ENCODE measurements around the gene PCDHGB6. TPM values are rescaled to one million over a fixed set of nuclear protein-coding genes. Genes with fewer than 3 reads are reported as not detected.
"Not testable (repeated sequence)": the region's sequence is repeated elsewhere in the genome, so short reads cannot be mapped to it uniquely, and the experiment has no call there.

PCDHGB6 gene
- polyA plus RNA-seq (ENCODE audit: insufficient read length), result 3.5 TPM

DNA sequence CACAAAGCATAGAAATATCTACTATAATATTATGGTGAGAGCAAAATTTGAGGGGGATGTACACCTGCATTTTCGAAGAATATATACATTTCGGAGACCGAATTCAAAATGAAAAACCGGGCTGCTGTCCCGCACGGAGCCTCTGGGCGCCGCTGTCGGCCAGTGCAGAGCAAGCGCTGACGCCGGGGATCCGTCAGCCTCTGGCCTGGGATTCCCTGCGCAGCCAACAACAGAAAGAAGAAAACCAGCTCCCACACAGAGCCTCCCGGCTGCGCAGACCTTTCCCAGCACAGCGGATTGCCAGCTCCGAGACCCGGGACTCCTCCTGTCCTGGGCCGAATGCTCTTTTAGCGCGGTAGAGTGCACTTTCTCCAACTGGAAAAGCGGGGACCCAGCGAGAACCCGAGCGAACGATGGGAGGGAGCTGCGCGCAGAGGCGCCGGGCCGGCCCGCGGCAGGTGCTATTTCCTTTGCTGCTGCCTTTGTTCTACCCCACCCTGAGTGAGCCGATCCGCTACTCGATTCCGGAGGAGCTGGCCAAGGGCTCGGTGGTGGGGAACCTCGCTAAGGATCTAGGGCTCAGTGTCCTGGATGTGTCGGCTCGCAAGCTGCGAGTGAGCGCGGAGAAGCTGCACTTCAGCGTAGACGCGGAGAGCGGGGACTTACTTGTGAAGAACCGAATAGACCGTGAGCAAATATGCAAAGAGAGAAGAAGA, at the start of gene PCDHGB6:
Gene PCDHGB6, plus strand, starts transcription at position 232 of the 716 bp plus-strand sequence. Its CDS starts 182 bp downstream, at position 414.
- not testable (repeated sequence) for DNase-seq (ENCODE audit: low read depth)

DNA sequence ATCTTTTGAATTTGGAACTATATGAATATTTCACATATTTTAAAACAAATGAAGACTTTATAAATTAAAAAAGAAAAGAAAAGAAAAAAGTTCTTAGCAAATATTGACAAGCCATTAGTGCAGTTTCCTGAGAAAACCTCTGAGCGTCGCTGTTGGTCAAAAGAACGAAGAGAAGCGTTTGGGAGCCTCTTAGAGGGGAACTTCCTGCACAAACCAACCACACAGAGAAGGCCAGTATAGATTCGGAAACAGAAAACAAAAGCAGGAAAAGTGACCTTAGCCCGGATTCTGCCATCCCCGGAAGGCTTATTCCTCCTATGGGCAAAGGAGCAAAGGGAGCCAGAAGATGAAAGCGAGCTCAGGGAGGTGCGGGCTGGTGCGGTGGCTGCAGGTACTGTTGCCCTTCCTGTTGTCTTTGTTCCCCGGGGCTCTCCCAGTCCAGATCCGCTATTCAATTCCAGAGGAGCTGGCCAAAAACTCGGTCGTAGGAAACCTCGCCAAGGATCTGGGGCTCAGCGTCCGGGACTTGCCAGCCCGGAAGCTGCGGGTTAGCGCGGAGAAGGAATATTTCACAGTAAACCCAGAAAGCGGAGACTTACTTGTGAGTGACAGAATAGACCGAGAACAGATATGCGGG, 47.9 kb upstream of the PCDHGB6 start, which contains the start of gene PCDHGB2:
Gene PCDHGB2, plus strand, starts transcription at position 205 of the 637 bp plus-strand sequence. Its CDS starts 142 bp downstream, at position 347.
- no peak for DNase-seq (ENCODE audit: low read depth)

DNA sequence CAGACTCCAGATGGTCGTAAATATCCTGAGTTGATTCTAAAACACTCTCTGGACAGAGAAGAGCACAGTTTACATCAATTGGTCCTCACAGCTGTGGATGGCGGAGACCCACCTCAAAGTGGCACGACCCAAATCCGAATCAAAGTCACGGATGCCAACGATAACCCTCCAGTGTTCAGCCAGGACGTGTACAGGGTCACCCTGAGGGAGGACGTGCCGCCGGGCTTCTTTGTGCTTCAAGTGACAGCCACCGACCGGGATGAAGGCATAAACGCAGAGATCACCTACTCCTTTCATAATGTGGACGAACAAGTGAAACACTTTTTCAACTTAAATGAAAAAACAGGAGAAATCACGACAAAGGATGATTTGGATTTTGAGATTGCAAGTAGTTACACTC, 47.1 kb upstream of the PCDHGB6 start:
- no peak for DNase-seq (ENCODE audit: low read depth)

DNA sequence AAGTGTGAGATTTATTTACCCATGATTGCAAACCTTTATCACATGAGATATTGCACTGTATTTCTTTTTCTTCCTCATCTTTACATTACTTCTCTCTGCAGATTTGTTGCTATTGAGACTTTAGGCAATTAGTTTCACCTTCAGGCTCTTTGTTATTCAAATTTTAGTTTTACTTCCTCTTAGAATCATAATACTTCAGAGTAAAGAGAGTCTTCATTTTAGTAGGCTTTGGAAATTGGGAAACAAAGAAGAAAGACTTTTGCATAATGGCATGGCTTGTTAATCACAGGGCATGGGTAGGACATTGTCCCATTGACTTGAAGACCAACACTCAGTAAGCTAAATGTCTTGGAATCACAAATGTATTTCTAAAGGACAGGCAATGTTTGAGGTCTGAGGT, 45.1 kb upstream of the PCDHGB6 start:
- no peak for DNase-seq (ENCODE audit: low read depth)

DNA sequence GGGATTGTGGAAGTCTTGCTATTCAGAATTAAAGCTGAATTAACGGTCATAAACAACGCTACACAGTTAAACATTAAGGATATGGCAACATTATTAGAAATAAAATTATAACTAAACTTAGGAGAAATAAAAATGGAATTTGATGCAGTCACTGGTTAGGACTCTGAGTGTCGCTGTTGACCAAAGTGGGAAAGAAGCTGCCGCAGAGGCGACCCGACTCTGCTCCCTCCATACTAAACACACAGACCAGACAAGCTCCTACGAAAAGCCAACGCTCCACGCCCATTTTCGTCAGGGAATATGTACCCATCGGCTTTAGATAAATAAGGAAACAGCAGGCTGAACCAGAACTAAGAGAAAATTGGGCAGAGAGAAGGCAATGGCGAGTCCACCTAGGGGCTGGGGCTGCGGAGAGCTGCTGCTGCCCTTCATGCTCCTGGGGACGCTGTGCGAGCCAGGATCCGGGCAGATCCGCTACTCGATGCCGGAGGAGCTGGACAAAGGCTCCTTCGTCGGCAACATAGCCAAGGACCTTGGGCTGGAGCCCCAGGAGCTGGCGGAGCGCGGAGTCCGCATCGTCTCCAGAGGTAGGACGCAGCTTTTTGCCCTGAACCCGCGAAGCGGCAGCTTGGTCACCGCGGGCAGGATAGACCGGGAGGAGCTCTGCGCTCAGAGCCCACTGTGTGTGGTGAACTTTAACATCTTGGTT, 43.7 kb upstream of the PCDHGB6 start, which contains the start of gene PCDHGA5:
Gene PCDHGA5, plus strand, starts transcription at position 211 of the 709 bp plus-strand sequence. Its CDS starts 169 bp downstream, at position 380.
- DNase-seq (ENCODE audit: low read depth), result no peak

DNA sequence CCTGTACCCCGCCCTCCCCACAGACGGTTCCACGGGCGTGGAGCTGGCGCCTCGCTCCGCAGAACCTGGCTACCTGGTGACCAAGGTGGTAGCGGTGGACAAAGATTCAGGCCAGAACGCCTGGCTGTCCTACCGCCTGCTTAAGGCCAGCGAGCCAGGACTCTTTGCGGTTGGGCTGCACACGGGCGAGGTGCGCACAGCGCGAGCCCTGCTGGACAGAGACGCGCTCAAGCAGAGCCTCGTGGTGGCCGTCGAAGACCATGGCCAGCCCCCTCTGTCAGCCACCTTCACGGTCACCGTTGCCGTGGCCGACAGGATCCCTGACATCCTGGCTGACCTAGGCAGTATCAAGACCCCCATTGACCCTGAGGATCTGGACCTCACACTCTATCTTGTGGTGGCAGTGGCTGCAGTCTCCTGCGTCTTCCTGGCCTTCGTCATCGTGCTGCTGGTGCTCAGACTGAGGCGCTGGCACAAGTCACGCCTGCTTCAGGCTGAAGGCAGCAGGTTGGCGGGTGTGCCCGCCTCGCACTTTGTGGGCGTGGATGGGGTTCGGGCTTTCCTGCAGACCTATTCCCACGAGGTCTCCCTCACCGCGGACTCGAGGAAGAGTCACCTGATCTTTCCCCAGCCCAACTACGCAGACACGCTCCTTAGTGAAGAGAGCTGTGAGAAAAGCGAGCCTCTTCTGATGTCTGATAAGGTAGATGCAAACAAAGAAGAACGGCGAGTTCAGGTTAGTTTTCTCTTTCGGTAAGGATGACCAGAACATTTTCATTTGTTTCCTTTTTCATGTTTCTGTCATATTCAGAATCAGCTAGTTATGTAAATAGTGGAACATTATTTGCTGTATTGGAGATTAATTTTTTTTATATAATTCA, 41.6 kb upstream of the PCDHGB6 start:
- no peak for DNase-seq (ENCODE audit: low read depth)

DNA sequence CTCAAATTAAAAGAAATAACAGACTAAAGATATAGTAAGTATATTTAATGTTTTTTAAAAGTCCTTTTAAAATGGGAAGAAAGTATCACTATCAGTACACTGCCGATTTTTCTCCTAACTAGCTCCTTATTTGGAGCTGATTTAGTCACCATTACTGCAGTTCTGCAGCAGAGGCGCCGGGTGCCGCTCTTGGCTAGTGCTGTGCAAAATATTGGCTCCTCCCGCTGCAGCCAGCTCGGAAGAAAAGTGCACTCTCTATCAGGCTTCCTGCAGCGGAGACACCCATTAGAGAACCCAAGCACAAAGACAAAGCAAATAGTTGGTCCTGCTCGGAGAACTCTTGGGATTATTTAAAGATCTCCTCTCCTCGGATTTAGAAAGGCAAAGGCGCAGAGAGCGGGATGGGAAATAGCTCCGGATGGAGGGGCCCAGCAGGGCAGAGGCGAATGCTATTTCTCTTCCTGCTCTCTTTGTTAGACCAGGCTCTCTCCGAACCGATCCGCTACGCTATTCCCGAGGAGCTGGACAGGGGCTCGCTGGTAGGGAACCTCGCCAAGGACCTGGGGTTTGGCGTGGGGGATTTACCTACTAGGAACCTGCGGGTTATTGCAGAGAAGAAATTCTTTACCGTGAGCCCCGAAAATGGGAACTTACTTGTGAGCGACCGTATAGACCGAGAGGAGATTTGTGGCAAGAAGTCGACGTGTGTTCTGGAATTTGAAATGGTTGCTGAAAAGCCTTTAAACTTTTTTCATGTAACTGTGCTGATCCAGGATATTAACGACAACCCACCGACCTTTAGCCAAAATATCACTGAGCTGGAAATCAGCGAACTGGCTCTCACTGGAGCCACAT, 37.6 kb upstream of the PCDHGB6 start, which contains the start of gene PCDHGB3:
Gene PCDHGB3, plus strand, starts transcription at position 249 of the 855 bp plus-strand sequence. Its CDS starts 153 bp downstream, at position 402.
- no peak for DNase-seq (ENCODE audit: low read depth)

DNA sequence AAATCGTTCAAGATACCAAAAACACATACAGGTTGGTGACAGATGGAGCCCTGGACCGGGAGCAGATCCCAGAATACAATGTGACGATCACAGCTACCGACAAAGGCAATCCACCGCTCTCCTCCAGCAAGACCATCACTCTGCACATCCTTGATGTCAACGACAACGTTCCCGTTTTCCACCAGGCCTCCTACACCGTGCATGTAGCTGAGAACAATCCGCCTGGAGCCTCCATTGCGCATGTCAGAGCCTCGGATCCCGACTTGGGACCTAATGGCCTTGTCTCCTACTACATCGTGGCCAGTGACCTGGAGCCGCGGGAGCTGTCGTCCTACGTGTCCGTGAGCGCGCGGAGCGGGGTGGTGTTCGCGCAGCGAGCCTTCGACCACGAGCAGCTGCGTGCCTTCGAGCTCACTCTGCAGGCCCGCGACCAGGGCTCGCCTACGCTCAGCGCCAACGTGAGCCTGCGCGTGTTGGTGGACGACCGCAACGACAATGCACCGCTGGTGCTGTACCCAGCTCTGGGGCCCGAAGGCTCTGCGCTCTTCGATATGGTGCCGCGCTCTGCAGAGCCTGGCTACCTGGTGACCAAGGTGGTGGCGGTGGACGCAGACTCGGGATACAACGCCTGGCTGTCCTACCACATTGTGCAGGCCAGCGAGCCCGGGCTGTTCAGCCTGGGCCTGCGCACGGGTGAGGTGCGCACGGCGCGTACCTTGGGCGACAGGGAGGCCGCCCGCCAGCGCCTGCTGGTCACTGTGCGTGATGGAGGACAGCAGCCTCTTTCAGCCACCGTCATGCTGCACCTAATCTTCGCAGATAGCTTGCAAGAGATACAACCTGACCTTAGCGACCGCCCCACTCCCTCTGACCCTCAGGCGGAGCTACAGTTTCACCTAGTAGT, 36.0 kb upstream of the PCDHGB6 start:
- DNase-seq (ENCODE audit: low read depth), result no peak

DNA sequence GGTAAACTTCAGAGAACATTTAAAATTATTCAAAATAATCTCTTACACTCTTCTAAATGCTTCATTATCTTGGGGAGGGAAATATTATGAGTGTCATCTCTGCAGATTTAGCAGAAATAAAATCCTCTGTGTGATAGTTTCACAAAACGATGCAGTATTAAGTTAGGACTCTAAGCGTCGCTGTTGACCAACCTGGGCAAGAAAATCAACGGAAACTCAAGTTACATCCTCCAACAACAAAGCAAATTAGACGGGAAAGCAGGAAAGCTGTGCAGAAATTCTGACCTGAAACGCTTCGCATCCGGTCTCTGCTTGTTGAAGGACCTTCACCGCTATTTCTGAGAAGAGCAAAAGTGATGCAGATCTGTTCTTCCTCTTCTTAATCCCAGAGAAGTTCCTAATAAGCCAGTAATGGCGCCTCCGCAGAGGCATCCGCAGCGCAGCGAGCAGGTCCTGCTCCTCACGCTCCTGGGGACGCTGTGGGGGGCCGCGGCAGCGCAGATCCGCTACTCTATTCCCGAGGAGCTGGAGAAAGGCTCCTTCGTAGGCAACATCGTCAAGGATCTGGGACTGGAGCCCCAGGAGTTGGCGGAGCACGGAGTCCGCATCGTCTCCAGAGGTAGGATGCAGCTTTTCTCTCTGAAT, 34.0 kb upstream of the PCDHGB6 start, which contains the start of gene PCDHGA6:
Gene PCDHGA6, plus strand, starts transcription at position 219 of the 645 bp plus-strand sequence. Its CDS starts 193 bp downstream, at position 412.
- DNase-seq (ENCODE audit: low read depth), result no peak

DNA sequence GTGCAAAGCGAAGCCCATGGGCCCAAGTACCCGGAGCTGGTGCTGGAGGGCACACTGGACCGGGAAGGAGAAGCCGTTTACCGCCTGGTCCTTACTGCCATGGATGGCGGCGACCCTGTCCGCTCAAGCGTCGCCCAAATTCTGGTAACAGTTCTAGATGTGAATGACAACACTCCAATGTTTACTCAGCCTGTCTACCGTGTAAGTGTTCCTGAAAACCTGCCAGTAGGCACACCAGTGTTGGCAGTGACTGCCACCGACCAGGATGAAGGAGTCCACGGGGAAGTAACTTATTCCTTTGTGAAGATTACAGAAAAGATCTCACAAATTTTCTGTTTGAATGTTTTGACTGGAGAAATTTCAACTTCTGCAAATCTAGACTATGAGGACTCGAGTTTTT, 33.2 kb upstream of the PCDHGB6 start:
- no peak for DNase-seq (ENCODE audit: low read depth)

DNA sequence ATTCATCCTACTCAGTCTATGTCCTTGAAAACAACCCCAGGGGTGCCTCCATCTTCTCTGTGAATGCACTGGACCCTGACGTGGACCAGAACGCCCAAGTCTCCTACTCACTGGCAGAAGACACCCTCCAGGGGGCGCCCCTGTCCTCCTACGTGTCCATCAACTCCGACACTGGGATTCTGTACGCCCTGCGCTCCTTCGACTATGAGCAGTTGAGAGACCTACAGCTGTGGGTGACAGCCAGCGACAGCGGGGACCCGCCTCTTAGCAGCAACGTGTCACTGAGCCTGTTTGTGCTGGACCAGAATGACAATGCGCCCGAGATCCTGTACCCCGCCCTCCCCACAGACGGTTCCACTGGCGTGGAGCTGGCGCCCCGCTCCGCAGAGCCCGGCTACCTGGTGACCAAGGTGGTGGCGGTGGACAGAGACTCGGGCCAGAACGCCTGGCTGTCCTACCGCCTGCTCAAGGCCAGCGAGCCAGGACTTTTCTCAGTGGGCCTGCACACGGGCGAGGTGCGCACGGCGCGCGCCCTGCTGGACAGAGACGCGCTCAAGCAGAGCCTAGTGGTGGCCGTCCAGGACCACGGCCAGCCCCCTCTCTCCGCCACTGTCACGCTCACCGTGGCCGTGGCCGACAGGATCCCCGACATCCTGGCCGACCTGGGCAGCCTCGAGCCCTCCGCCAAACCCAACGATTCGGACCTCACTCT, 32.2 kb upstream of the PCDHGB6 start:
- DNase-seq (ENCODE audit: low read depth), result not testable (repeated sequence)

DNA sequence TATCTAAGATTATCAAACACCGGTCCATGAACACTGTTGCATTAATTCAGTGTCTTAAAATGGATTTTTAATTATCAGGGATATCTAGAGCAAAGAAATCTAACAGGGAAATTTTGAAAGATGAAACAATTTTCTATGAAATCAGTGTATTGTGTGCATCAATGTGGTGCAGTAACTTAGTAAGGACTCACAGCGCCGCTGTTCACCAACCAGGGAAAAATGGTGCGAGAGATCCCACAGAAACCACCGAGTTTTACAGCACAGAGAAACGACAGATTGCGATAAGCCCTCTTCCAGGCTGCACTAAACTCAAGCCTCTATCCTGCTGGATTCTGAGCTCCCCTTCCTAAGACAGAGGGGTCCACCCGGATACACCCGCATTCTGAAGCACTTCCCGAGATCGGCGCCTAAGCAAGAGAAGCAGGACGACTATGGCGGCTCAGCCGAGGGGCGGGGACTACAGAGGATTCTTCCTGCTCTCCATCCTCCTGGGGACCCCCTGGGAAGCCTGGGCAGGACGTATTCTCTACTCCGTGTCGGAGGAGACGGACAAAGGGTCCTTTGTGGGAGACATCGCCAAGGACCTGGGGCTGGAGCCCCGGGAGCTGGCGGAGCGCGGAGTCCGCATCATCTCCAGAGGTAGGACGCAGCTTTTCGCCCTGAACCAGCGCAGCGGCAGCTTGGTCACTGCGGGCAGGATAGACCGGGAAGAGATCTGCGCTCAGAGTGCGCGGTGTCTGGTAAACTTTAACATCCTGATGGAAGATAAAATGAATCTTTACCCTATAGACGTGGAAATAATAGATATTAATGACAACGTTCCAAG, 25.1 kb upstream of the PCDHGB6 start, which contains the start of gene PCDHGA7:
Gene PCDHGA7, plus strand, starts transcription at position 274 of the 826 bp plus-strand sequence. Its CDS starts 158 bp downstream, at position 432.
- no peak for DNase-seq (ENCODE audit: low read depth)

DNA sequence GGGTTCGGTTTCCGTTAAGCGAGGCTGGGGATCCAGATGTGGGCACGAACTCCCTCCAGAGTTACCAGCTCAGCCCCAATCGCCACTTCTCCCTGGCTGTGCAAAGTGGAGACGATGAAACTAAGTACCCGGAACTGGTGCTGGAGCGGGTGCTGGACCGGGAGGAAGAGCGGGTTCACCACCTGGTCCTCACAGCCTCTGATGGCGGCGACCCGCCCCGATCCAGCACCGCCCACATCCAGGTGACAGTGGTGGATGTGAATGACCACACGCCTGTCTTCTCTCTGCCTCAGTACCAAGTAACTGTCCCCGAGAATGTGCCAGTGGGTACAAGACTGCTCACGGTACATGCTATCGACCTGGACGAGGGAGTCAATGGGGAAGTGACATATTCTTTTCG, 24.5 kb upstream of the PCDHGB6 start:
- no peak for DNase-seq (ENCODE audit: low read depth)

DNA sequence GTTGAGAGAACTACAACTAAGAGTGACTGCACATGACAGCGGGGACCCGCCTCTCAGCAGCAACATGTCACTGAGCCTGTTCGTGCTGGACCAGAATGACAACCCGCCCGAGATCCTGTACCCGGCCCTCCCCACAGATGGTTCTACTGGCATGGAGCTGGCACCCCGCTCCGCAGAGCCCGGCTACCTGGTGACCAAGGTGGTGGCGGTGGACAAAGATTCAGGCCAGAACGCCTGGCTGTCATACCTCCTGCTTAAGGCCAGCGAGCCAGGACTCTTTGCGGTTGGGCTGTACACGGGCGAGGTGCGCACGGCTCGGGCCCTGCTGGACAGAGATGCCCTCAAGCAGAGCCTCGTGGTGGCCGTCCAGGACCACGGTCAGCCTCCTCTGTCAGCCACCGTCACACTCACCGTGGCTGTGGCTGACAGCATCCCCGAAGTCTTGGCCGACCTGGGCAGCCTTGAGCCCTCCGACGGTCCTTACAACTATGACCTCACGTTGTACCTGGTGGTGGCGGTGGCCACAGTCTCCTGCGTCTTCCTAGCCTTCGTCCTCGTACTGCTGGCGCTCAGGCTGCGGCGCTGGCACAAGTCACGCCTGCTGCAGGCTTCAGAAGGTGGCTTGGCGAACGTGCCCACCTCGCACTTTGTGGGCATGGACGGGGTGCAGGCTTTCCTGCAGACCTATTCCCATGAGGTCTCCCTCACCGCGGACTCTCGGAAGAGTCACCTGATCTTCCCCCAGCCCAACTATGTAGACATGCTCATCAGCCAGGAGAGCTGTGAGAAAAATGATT, 23.2 kb upstream of the PCDHGB6 start:
- no peak for DNase-seq (ENCODE audit: low read depth)

DNA sequence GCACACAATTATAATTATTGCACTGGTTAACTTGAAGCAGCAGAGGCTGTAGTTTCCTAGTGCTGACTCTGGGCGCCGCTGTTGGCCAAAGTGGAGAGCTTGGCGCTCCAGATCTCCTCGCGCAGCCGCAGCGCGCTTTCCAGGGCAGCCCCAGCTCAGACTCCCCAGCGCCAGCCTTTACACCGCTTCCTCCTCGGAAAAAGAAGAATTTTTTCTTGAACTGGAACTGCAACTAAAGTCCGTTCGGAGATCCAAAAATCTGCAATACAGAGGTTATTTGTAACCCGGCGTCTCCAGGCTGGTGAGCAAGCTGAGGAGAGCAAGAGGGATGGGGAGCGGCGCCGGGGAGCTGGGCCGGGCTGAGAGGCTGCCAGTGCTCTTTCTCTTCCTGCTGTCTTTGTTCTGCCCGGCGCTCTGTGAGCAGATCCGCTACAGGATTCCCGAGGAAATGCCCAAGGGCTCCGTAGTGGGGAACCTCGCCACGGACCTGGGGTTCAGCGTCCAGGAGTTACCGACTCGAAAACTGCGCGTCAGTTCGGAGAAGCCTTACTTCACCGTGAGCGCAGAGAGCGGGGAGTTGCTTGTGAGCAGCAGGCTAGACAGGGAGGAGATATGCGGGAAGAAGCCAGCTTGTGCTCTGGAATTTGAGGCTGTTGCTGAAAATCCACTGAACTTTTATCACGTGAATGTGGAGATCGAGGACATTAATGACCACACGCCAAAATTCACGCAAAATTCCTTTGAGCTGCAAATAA, 20.1 kb upstream of the PCDHGB6 start, which contains the start of gene PCDHGB4:
Gene PCDHGB4, plus strand, starts transcription at position 142 of the 755 bp plus-strand sequence. Its CDS starts 187 bp downstream, at position 329.
- DNase-seq (ENCODE audit: low read depth), result not testable (repeated sequence)
